Activated CD4-positive, alpha-beta T cell treated with anti-CD3 and anti-CD28 coated beads for 36 hours (primary cell): Measurements from ENCODE around the gene SLC34A1. TPM values are rescaled to one million over a fixed set of nuclear protein-coding genes. Genes with fewer than 3 reads are reported as not detected.
A peak's percentile ranks its signal among the peaks of the same experiment; 100 is the strongest.

Source experiments
- ATAC-seq: fragments of 200-7000 bp; cut with Tn5 transposase; one replicate; pipeline ENCODE4 v1.10.0; 2021; ENCODE audit warnings: mild to moderate bottlenecking, moderate library complexity
- CTCF ChIA-PET: fragments of 350-600 bp; sonication (Branson Sonifier 250); formaldehyde crosslinking; loops from one replicate; lab custom pipeline; 2021; ENCODE audit warnings: antibody characterized with exemption; lab: Charles Lee
- POLR2A ChIA-PET: fragments of 350-600 bp; sonication (Branson Sonifier 250); formaldehyde crosslinking; loops from one replicate; lab custom pipeline; 2021; ENCODE audit warnings: antibody characterized with exemption, inconsistent platforms; lab: Charles Lee
- DNase-seq: peaks from one replicate; pipeline ENCODE4 v3.0.0-alpha.2; 2020
- H3K27ac Mint-ChIP-seq: one replicate; pipeline ENCODE4 v1.8.0; 2021; ENCODE audit warnings: mixed read lengths
- H3K27me3 Mint-ChIP-seq: one replicate; pipeline ENCODE4 v1.8.0; 2021; ENCODE audit warnings: mixed read lengths
- H3K36me3 Mint-ChIP-seq: one replicate; pipeline ENCODE4 v1.8.0; 2021; ENCODE audit warnings: low read depth, mixed read lengths
- H3K4me1 Mint-ChIP-seq: one replicate; pipeline ENCODE4 v1.8.0; 2021; ENCODE audit warnings: mixed read lengths
- H3K4me3 Mint-ChIP-seq: one replicate; pipeline ENCODE4 v1.8.0; 2021; ENCODE audit warnings: mild to moderate bottlenecking, moderate library complexity, mixed read lengths
- H3K9me3 Mint-ChIP-seq: one replicate; pipeline ENCODE4 v1.8.0; 2021; ENCODE audit warnings: low read depth, mixed read lengths
- intact Hi-C, 2 experiments: fragments of 100-400 bp; cut with DNase I in 1 of 2; cut with micrococcal nuclease in 1 of 2; formaldehyde crosslinking; loops; one replicate each; pipeline versions ENCODE4 v1.14.2 to v1.15.1; 2022 to 2024; cut with DNase I, micrococcal nuclease
- total RNA-seq, 2 experiments: library from RNA; stranded (reverse); gene quantifications; one replicate each; pipeline ENCODE4 v1.2.3, GENCODE V29; 2021

SLC34A1 gene
- total RNA-seq, 2 experiments from 2014 or later: 0.14 TPM; not detected in 1

DNA sequence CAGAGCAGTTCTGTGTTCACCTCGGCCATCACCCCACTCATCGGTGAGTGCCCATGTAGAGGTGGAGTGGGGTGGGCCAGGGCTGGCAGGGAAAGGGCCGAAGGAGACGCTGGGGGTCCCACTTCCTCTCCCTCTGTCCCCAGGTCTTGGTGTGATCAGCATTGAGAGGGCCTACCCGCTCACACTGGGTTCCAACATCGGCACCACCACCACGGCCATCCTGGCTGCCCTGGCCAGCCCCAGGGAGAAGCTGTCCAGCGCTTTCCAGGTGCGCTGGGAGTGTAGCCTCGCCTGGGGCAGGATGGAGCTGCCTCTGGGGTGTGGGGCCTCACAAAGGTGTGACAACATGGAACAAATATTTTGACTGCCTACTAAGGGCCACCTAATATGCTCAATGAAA is 12.6 kb downstream of the SLC34A1 start:
- Mint-ChIP-seq H3K4me3 (no peak overlapping the region), H3K27me3 (peaks cover 5% of the 10 kb centered on the region), H3K9me3 (no peaks in the 10 kb centered on the region), H3K4me1 (no peaks in the 10 kb centered on the region), H3K36me3 (no peaks in the 10 kb centered on the region), H3K27ac (no peak overlapping the region)
- ATAC-seq (no peak), DNase-seq (no peak)
- POLR2A ChIA-PET: no interaction called here
- intact Hi-C loops: no loop called here
- CTCF ChIA-PET: interaction anchor here (0.5 kb wide), 1 partner anchor 99 kb away, joined by 3 read pairs; no protein-coding TSS in a partner anchor

GRCh38 chr5:177397875-177398390 is 13.7 kb downstream of the SLC34A1 start:
- peaks cover 11% of the 10 kb centered on the region for H3K4me1 Mint-ChIP-seq
- H3K27me3 Mint-ChIP-seq: peaks cover 12% of the 10 kb centered on the region
- no peak for ATAC-seq
- ChIA-PET CTCF (interaction anchor here (1.1 kb wide), 1 partner anchor 60 kb away, joined by 3 read pairs; no protein-coding TSS in a partner anchor), POLR2A (no interaction called here)
- intact Hi-C loops: no loop called here
- no peak overlapping the region for H3K4me3 Mint-ChIP-seq
- DNase-seq: no peak
- no peaks in the 10 kb centered on the region for H3K36me3 Mint-ChIP-seq
- no peaks in the 10 kb centered on the region for H3K9me3 Mint-ChIP-seq
- H3K27ac Mint-ChIP-seq: no peak overlapping the region

DNA sequence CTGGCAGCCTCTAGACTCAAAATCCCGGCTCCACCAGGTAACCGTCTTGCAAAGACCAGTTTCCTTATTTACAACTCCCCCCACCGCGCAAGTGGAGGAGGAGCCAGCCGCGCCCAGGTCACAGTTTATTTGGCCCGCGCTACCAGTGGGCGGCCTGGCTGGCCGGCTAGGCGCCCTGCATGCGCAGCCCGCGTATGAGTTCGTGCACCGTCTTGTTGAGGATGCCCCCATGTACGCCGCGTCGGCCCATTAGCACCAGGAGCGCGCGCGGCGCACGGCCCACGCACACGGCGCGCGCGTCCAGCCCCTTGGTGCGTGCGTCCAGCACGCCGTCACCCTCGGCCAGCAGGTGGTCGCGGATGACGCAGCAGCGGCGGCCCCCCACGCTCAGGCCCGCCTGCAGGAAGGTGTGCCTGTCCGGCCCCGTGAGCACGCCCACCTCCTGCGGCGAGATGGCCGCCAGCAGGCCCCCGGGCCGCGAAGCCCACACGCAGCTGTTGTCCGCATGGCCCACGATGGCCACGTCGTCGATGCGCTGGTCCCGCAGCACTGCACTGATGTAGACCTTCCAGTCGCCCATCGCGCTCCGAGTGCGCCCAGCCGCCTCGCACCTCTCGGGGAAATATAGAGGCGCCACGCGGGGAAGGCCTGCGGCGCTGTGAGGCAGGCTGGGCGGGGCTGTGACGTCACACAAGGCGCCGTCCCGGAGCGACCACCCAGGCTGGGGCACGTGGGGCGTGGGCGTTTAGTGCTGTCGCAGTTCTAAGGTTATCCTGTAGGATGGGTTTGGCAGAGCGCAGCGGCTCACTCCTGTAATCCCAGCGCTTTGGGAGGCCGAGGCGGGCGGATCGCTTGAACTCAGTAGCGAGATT is 16.0 kb downstream of the SLC34A1 start, which contains the start of gene PFN3:
Gene PFN3 (minus strand): TSS at position 665 of the 872 bp plus-strand sequence. CDS start 85 bp downstream, at position 580.
- Mint-ChIP-seq H3K4me3 (no peak within 1 kb of the TSS), H3K27me3 (peaks cover 14% of the 10 kb centered on the region), H3K27ac (no peak within 1 kb of the TSS), H3K4me1 (peaks cover 26% of the 10 kb centered on the region), H3K9me3 (no peaks in the 10 kb centered on the region), H3K36me3 (no peaks in the 10 kb centered on the region)
- CTCF ChIA-PET: interaction anchor here (0.6 to 7.3 kb wide), 8 partner anchors 12 to 172 kb away, joined by 3 to 195 read pairs (median 4); partner anchors contain the start of genes GRK6 and SLC34A1
- intact Hi-C loops: loop anchor here (5.0 kb wide), 2 partner anchors 83 to 117 kb away; partner anchors contain the start of gene DDX41 (in 1 of the 2)
- POLR2A ChIA-PET: no interaction called here
- peak; percentile 35 for DNase-seq
- ATAC-seq: no peak

- Mint-ChIP-seq H3K36me3 (no peaks in the 10 kb centered on the region), H3K9me3 (no peaks in the 10 kb centered on the region), H3K4me3 (peak overlapping the region; percentile 72), H3K4me1 (peaks cover 27% of the 10 kb centered on the region), H3K27ac (peak overlapping the region; percentile 63), H3K27me3 (peaks cover 14% of the 10 kb centered on the region)
- POLR2A ChIA-PET: interaction anchor here (0.9 to 4.3 kb wide), 9 partner anchors 9 to 55 kb away, joined by 3 to 25 read pairs (median 9); partner anchors contain the start of gene GRK6
- intact Hi-C loops: loop anchor here (1.0 to 5.0 kb wide), 11 partner anchors 12 to 288 kb away; partner anchors contain the start of genes DDX41 (in 1 of the 2), LMAN2 (in 1 of the 2), PDLIM7 (in 1 of the 2) and PRR7 (in 1 of the 2)
- DNase-seq (peak; percentile 90), ATAC-seq (peak; percentile 68)
- CTCF ChIA-PET: interaction anchor here (0.6 to 7.3 kb wide), 28 partner anchors 8 to 160 kb away, joined by 3 to 195 read pairs (median 7); partner anchors contain the start of genes GRK6, LMAN2, MXD3 and PDLIM7
Measured at GRCh38 chr5:177402271-177403043, 18.2 kb downstream of the SLC34A1 start.

- ATAC-seq (peak; percentile 37), DNase-seq (peak; percentile 77)
- no peaks in the 10 kb centered on the region for H3K9me3 Mint-ChIP-seq
- H3K27me3 Mint-ChIP-seq: peaks cover 14% of the 10 kb centered on the region
- ChIA-PET CTCF (interaction anchor here (0.6 to 7.3 kb wide), 33 partner anchors 7 to 277 kb away, joined by 3 to 195 read pairs (median 7); partner anchors contain the start of genes GRK6, LMAN2, MXD3 and PDLIM7), POLR2A (interaction anchor here (0.9 to 4.3 kb wide), 11 partner anchors 10 to 54 kb away, joined by 3 to 25 read pairs (median 9); partner anchors contain the start of genes GRK6 and PRR7)
- H3K4me3 Mint-ChIP-seq: peak overlapping the region; percentile 72
- peaks cover 27% of the 10 kb centered on the region for H3K4me1 Mint-ChIP-seq
- peak overlapping the region; percentile 63 for H3K27ac Mint-ChIP-seq
- intact Hi-C loops: loop anchor here (1.0 to 5.0 kb wide), 7 partner anchors 26 to 114 kb away; partner anchors contain the start of genes DDX41 (in 1 of the 2), LMAN2 (in 1 of the 2), PDLIM7 (in 1 of the 2) and PRR7 (in 1 of the 2)
- H3K36me3 Mint-ChIP-seq: no peaks in the 10 kb centered on the region
Measured at GRCh38 chr5:177403102-177403791, 19.0 kb downstream of the SLC34A1 start.

DNA sequence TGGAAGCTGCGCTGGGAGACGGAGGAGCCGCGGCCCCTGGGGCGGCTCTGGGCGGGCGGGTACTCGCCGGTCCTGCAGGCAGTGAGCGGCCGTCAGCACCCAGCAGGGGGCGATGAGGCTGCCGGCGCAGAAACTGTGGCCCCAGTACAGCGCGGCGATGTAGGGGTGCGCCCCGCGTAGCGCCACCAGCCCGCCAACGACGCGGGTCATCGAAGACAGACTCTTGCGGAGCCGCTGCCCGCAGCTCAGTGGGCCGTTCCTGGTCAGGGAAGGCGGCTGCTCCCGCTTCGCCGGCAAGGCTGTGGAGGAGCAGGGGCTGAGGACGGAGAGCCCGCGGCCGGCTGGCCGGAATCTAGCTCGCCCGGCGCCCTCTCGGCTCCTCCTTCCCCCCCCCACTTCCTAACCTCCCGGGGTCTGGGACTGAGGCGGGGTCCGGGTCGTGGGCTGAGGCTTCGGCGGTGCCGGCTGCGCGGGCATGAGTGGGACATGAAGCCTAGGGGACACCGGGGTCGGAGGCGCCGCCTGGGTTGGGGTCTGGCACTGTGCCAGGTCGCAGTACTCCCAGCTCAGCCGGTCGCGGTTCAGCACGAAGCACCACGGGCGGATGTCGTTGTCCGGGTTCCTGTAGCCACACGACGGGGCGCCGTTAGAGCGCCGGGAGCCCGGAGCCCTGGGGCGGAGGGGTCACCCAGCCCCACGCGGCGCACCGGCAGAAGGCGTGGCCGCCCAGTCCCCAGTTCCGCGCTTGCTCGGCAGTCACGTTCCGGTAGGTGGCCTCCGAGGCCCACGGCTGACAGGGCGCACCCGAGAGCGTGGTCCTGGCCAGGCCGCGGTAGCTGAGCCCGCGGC is 19.8 kb downstream of the SLC34A1 start:
- ATAC-seq: peak; percentile 84
- peak; percentile 91 for DNase-seq
- H3K9me3 Mint-ChIP-seq: no peaks in the 10 kb centered on the region
- no peaks in the 10 kb centered on the region for H3K36me3 Mint-ChIP-seq
- peak overlapping the region; percentile 42 for H3K27ac Mint-ChIP-seq
- ChIA-PET CTCF (interaction anchor here (0.5 to 7.3 kb wide), 38 partner anchors 8 to 752 kb away, joined by 3 to 195 read pairs (median 6); partner anchors contain the start of genes GRK6, LMAN2, MXD3 and PDLIM7), POLR2A (interaction anchor here (0.9 to 4.3 kb wide), 10 partner anchors 14 to 53 kb away, joined by 3 to 25 read pairs (median 10); partner anchors contain the start of genes GRK6 and PRR7)
- peaks cover 14% of the 10 kb centered on the region for H3K27me3 Mint-ChIP-seq
- H3K4me1 Mint-ChIP-seq: peaks cover 27% of the 10 kb centered on the region
- H3K4me3 Mint-ChIP-seq: peak overlapping the region; percentile 72
- intact Hi-C loops: loop anchor here (1.0 to 5.0 kb wide), 10 partner anchors 22 to 113 kb away; partner anchors contain the start of genes DDX41 (in 1 of the 2), GRK6 (in 1 of the 2), LMAN2 (in 1 of the 2) and PDLIM7 (in 1 of the 2)

DNA sequence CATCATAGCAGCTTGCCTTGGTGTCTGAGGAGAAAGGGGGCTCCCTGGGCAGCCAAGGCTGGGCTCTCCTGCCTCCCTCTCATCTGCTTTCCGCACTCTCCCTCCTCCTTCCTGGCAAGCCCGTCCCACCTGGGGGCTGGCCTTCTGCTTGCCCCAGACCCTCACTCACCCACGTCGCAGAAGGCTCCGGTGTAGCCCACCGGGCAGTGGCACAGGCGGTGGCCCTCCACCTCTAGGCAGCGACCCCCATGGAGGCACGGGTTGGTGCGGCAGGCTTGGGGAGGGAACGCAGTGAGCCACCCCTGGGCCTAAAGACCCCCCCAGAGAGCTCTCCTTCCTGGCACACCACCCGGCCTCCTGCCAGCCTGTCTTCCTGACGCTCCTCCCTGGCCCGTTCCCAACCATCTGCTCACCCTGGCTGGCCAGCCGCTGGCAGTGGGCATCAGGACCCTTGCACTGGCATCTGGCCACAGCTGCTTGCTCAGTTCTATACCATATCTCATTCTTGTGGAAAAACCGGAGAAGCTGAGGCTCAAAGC is 20.5 kb downstream of the SLC34A1 start:
- intact Hi-C loops: loop anchor here (1.0 to 5.0 kb wide), 6 partner anchors 22 to 113 kb away; partner anchors contain the start of genes DDX41 (in 1 of the 2) and GRK6 (in 1 of the 2)
- H3K9me3 Mint-ChIP-seq: no peaks in the 10 kb centered on the region
- peak overlapping the region; percentile 72 for H3K4me3 Mint-ChIP-seq
- H3K36me3 Mint-ChIP-seq: no peaks in the 10 kb centered on the region
- H3K27ac Mint-ChIP-seq: peak overlapping the region; percentile 69
- H3K27me3 Mint-ChIP-seq: peaks cover 14% of the 10 kb centered on the region
- H3K4me1 Mint-ChIP-seq: peaks cover 27% of the 10 kb centered on the region
- ATAC-seq (no peak), DNase-seq (no peak)
- CTCF ChIA-PET: interaction anchor here (0.5 to 7.3 kb wide), 29 partner anchors 9 to 751 kb away, joined by 3 to 195 read pairs (median 7); partner anchors contain the start of genes GRK6, LMAN2, MXD3 and PDLIM7
- POLR2A ChIA-PET: interaction anchor here (0.9 to 4.3 kb wide), 8 partner anchors 15 to 53 kb away, joined by 3 to 25 read pairs (median 13); partner anchors contain the start of genes GRK6 and PRR7

DNA sequence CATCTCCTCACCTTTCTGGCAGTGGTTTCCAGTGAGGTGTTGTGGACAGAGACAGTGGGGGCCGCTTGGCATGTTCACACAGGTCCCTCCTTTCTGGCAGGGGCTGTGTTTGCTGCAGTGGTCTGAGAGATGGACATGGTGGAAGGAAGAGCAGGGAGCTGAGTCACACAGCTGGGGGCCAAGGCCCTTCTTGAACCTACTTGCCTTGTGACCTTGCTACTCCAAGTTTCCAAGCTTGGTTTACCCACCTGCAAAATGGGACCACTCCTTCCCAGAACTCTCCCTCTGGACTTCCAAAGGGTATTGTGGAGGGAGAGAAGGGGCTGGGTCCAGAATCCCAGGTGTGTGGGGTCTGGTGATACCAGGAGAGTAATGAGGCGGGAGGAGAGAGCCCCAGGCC is 21.1 kb downstream of the SLC34A1 start:
- Mint-ChIP-seq H3K36me3 (no peaks in the 10 kb centered on the region), H3K9me3 (no peaks in the 10 kb centered on the region), H3K27ac (peak overlapping the region; percentile 69), H3K4me1 (peaks cover 27% of the 10 kb centered on the region), H3K27me3 (peaks cover 14% of the 10 kb centered on the region), H3K4me3 (no peak overlapping the region)
- ChIA-PET POLR2A (interaction anchor here (2.0 to 4.3 kb wide), 2 partner anchors 45 to 50 kb away, joined by 7 to 25 read pairs; no protein-coding TSS in a partner anchor), CTCF (interaction anchor here (0.9 to 7.3 kb wide), 13 partner anchors 10 to 95 kb away, joined by 3 to 195 read pairs (median 34); partner anchors contain the start of genes GRK6, LMAN2, PRR7 and SLC34A1)
- intact Hi-C loops: no loop called here
- ATAC-seq (no peak), DNase-seq (no peak)
